OCI-LY3 (cell line): Measurements from ENCODE around the gene KCTD21.

Experiments
- H2AFZ ChIP-seq: fragments of 200-600, 300-600 bp; shearing (Covaris generic); 2 replicates; pipeline ENCODE4 v1.6.0; 2014; ENCODE audit warnings: antibody characterized with exemption, low read depth, low read length
- H3K27ac ChIP-seq: fragments of 200-600, 300-600 bp; sonication (generic); 2 replicates; pipeline ENCODE4 v1.5.1; 2014; ENCODE audit warnings: mild to moderate bottlenecking, low read length, moderate library complexity, mixed read lengths
- H3K27me3 ChIP-seq: fragments of 200-600, 300-600 bp; sonication (generic); 2 replicates; pipeline ENCODE4 v1.6.1; 2014; ENCODE audit warnings: low read depth, low read length, mixed read lengths
- H3K36me3 ChIP-seq: fragments of 200-600, 300-600 bp; sonication (generic); replicated peaks from 2 replicates; pipeline ENCODE3; 2014; ENCODE audit warnings: low read depth, low read length, mixed read lengths
- H3K4me1 ChIP-seq: fragments of 300-600, 200-600 bp; sonication (generic); 2 replicates; pipeline ENCODE4 v1.6.1; 2014; ENCODE audit warnings: low read length, mixed read lengths
- H3K4me2 ChIP-seq: fragments of 200-600, 300-600 bp; sonication (generic); 2 replicates; pipeline ENCODE4 v1.6.1; 2014; ENCODE audit warnings: low read length, mixed read lengths
- H3K4me3 ChIP-seq: fragments of 300-600, 200-600 bp; sonication (generic); 2 replicates; pipeline ENCODE4 v1.5.1; 2014; ENCODE audit warnings: antibody characterized with exemption, mild to moderate bottlenecking, low read length, moderate library complexity
- H3K79me2 ChIP-seq: fragments of 300-600, 200-600 bp; shearing (Covaris generic); 2 replicates; pipeline ENCODE4 v1.6.1; 2014; ENCODE audit warnings: mild to moderate bottlenecking, low read length, mixed read lengths
- H3K9ac ChIP-seq: fragments of 300-600, 200-600 bp; shearing (Covaris generic); 2 replicates; pipeline ENCODE4 v1.6.0; 2014; ENCODE audit warnings: mild to moderate bottlenecking, low read length, moderate library complexity
- H3K9me3 ChIP-seq: fragments of 200-600, 300-600 bp; shearing (Covaris generic); 2 replicates; pipeline ENCODE4 v1.6.1; 2014; ENCODE audit warnings: low read length, mixed read lengths; ENCODE audit not compliant: insufficient read depth
- H4K20me1 ChIP-seq: fragments of 200-600, 300-600 bp; sonication (generic); 2 replicates; pipeline ENCODE4 v1.6.1; 2016; ENCODE audit warnings: low read length, mixed read lengths; ENCODE audit not compliant: insufficient read depth
- CTCF ChIP-seq: fragments of 200-600, 300-600 bp; sonication (generic); IDR thresholded peaks from 2 replicates; pipeline ENCODE4 v1.5.1; 2014; ENCODE audit warnings: antibody characterized with exemption, low read length, low read depth
- EZH2phosphoT487 ChIP-seq: fragments of 200-600 bp; shearing (Covaris generic); IDR thresholded peaks from 2 replicates; pipeline ENCODE4 v1.6.1; 2018; ENCODE audit warnings: antibody characterized with exemption, mixed run types, low read depth

Gene KCTD21

DNA sequence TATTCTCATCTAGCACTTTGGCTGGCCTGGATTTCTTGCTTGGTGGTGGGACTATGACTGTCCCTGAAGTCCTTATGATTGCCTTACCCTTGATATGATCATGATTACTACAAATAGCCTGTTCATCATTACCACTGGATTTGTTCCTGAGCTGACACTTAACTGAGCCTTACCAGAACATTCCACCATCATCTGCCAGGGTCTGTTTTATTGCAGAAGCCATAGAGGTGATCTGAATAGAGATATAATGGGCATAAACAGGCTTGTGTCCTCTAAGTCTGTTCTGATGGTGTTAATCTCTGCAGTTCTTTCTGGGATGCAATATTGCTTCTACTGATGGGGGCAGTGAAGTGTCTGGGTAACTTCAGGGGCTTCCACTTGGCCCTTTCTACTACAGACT lies 36.6 kb downstream of the KCTD21 start:
- TF ChIP-seq CTCF = no peak
- no peak for TF ChIP-seq EZH2phosphoT487
- Histone ChIP-seq H3K4me2 (no peak overlapping the region), H3K36me3 (no peaks in the 10 kb centered on the region), H2AFZ (no peak overlapping the region), H3K79me2 (no peaks in the 10 kb centered on the region), H3K9ac (no peak overlapping the region), H3K27ac (no peak overlapping the region), H3K9me3 (no peaks in the 10 kb centered on the region), H3K4me1 (no peaks in the 10 kb centered on the region), H3K4me3 (no peak overlapping the region), H3K27me3 (no peaks in the 10 kb centered on the region), H4K20me1 (no peaks in the 10 kb centered on the region)

DNA sequence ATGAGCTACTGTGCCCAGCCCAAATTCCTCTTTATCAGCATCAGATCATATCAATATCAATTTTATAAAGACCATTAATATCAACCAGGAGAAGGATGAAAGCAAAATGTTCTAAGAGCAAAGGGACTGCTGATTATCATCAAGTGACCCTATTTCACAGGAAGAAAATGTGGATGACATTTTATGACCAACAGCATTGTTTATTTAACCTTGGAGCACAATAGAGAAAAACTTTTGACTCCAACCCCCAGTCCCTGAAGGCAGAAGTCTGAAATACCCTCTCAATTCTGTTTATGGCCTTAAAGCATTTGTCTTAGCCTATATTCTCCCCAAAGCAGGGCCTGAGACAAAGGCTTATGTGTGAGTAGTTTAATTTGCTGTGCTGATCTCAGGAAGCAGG lies 37.7 kb downstream of the KCTD21 start:
- Histone ChIP-seq H3K27me3 (no peaks in the 10 kb centered on the region), H3K36me3 (no peaks in the 10 kb centered on the region), H3K4me1 (no peaks in the 10 kb centered on the region), H3K9ac (no peak overlapping the region), H3K79me2 (no peaks in the 10 kb centered on the region), H2AFZ (no peak overlapping the region), H3K4me2 (no peak overlapping the region), H3K9me3 (no peaks in the 10 kb centered on the region), H3K4me3 (no peak overlapping the region), H4K20me1 (no peaks in the 10 kb centered on the region), H3K27ac (no peak overlapping the region)
- TF ChIP-seq CTCF (no peak), EZH2phosphoT487 (no peak)

DNA sequence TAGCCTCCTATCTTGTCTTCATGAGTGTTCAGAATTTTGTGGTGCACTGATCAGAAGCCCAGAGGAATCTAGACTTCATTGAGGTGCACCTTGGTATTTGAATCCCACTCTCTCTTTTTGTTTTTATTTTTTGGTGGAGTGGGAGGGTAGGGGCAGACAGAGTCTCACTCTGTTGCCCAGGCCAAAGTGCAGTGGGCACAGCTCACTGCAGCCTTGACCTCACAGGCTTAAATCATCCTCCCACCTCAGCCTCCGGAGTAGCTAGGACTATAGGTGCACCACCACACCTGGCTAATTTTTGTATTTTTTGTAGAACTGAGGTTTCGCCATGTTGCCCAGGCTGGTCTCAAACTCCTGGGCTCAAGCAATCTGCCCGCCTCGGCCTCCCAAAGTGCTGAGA lies 38.1 kb downstream of the KCTD21 start:
- H3K4me1 ChIP-seq = no peaks in the 10 kb centered on the region

GRCh38 chr11:78149646-78150045 lies 38.8 kb downstream of the KCTD21 start:
- H3K9ac ChIP-seq = no peak overlapping the region
- H3K27ac ChIP-seq = no peak overlapping the region
- H2AFZ ChIP-seq = no peak overlapping the region
- no peaks in the 10 kb centered on the region for H3K9me3 ChIP-seq
- H4K20me1 ChIP-seq = no peaks in the 10 kb centered on the region
- no peaks in the 10 kb centered on the region for H3K79me2 ChIP-seq
- peak; percentile 44 for TF ChIP-seq CTCF
- no peak for TF ChIP-seq EZH2phosphoT487
- H3K27me3 ChIP-seq = no peaks in the 10 kb centered on the region
- H3K4me3 ChIP-seq = no peak overlapping the region
- H3K36me3 ChIP-seq = no peaks in the 10 kb centered on the region
- no peaks in the 10 kb centered on the region for H3K4me1 ChIP-seq
- no peak overlapping the region for H3K4me2 ChIP-seq

More for the DNA sequence above, 38.1 kb downstream of the KCTD21 start:
- Histone ChIP-seq H3K36me3 (no peaks in the 10 kb centered on the region), H3K4me2 (no peak overlapping the region), H3K9me3 (no peaks in the 10 kb centered on the region), H3K27me3 (no peaks in the 10 kb centered on the region), H2AFZ (no peak overlapping the region), H3K79me2 (no peaks in the 10 kb centered on the region), H3K27ac (no peak overlapping the region), H4K20me1 (no peaks in the 10 kb centered on the region), H3K4me3 (no peak overlapping the region), H3K9ac (no peak overlapping the region)
- TF ChIP-seq CTCF (no peak), EZH2phosphoT487 (no peak)
